Mucosa of rectum (tissue), 2 donors: ENCODE data around the gene TINCR.

Experiments used
- H3K27ac ChIP-seq, 2 donors: one replicate each; pipeline ENCODE4 v1.7.0; 2013; ENCODE audit warnings: inconsistent platforms in 2 of 2, low read depth in 2 of 2, low read length in 2 of 2
- H3K27me3 ChIP-seq, 2 donors: one replicate each; pipeline ENCODE4 v1.7.0; 2013; ENCODE audit warnings: low read length in 2 of 2; ENCODE audit not compliant: control insufficient read depth in 2 of 2, insufficient read depth in 2 of 2
- H3K36me3 ChIP-seq, 2 donors: one replicate each; pipeline ENCODE4 v1.7.0; 2013; ENCODE audit warnings: low read length in 2 of 2; ENCODE audit not compliant: control insufficient read depth in 2 of 2, insufficient read depth in 2 of 2
- H3K4me1 ChIP-seq, 2 donors: one replicate each; pipeline ENCODE4 v1.7.0; 2013; ENCODE audit warnings: low read length in 2 of 2, mild to moderate bottlenecking in 1 of 2; ENCODE audit not compliant: control insufficient read depth in 2 of 2, insufficient read depth in 2 of 2
- H3K4me3 ChIP-seq, 2 donors: one replicate each; pipeline ENCODE4 v1.7.0; 2013; ENCODE audit warnings: low read length in 2 of 2
- H3K9ac ChIP-seq, 2 donors: one replicate each; pipeline ENCODE4 v1.7.0; 2013; ENCODE audit warnings: low read length in 2 of 2, low read depth in 1 of 2, mild to moderate bottlenecking in 1 of 2
- H3K9me3 ChIP-seq, 2 donors: one replicate each; pipeline ENCODE4 v1.7.0; 2013; ENCODE audit warnings: low read length in 2 of 2; ENCODE audit not compliant: control insufficient read depth in 2 of 2
- donor health status: healthy.
- donor health status: Normal muscosa, but diverticular disease.

TINCR gene

GRCh38 chr19:5578097-5578846 lies 10.5 kb upstream of the TINCR start:
- Histone ChIP-seq H3K4me1 (peaks cover 8 to 9% of the 10 kb centered on the region in 2 donors), H3K9me3 (no peaks in the 10 kb centered on the region), H3K9ac (peak overlapping the region; percentile 17 to 73), H3K27me3 (no peaks in the 10 kb centered on the region), H3K4me3 (peak overlapping the region; percentile 24 to 51), H3K36me3 (no peaks in the 10 kb centered on the region), H3K27ac (peak overlapping the region; percentile 66 to 76)

GRCh38 chr19:5575590-5575989 lies 7.8 kb upstream of the TINCR start:
- H3K9ac ChIP-seq = no peak overlapping the region
- no peaks in the 10 kb centered on the region for H3K36me3 ChIP-seq
- no peak overlapping the region for H3K27ac ChIP-seq
- H3K4me3 ChIP-seq = no peak overlapping the region
- H3K9me3 ChIP-seq = no peaks in the 10 kb centered on the region
- H3K4me1 ChIP-seq = peaks cover 10 to 21% of the 10 kb centered on the region in 2 donors
- H3K27me3 ChIP-seq = no peaks in the 10 kb centered on the region

GRCh38 chr19:5572556-5573286 lies 5.0 kb upstream of the TINCR start:
- H3K36me3 ChIP-seq = no peaks in the 10 kb centered on the region
- H3K4me1 ChIP-seq = peaks cover 4 to 19% of the 10 kb centered on the region in 2 donors
- H3K9ac ChIP-seq = peak overlapping the region in 1 of 2 donors; percentile 12
- no peaks in the 10 kb centered on the region for H3K9me3 ChIP-seq
- peaks cover 3 to 4% of the 10 kb centered on the region in 2 donors for H3K27me3 ChIP-seq
- no peak overlapping the region for H3K4me3 ChIP-seq
- H3K27ac ChIP-seq = peak overlapping the region; percentile 37 to 58

GRCh38 chr19:5571777-5572176 lies 4.0 kb upstream of the TINCR start:
- Histone ChIP-seq H3K36me3 (no peaks in the 10 kb centered on the region), H3K4me1 (peaks cover 4 to 16% of the 10 kb centered on the region in 2 donors), H3K27ac (peak overlapping the region in 1 of 2 donors; percentile 58), H3K27me3 (peaks cover 3 to 8% of the 10 kb centered on the region in 2 donors), H3K9me3 (no peaks in the 10 kb centered on the region), H3K9ac (no peak overlapping the region), H3K4me3 (no peak overlapping the region)

- H3K36me3 ChIP-seq = no peaks in the 10 kb centered on the region
- H3K27ac ChIP-seq = no peak overlapping the region
- H3K27me3 ChIP-seq = peaks cover 3 to 24% of the 10 kb centered on the region in 2 donors
- no peak overlapping the region for H3K4me3 ChIP-seq
- H3K9me3 ChIP-seq = no peaks in the 10 kb centered on the region
- peaks cover 4 to 16% of the 10 kb centered on the region in 2 donors for H3K4me1 ChIP-seq
- H3K9ac ChIP-seq = no peak overlapping the region
These were observed 236 bp upstream of the TINCR start for GRCh38 chr19:5567970-5568407.

- H3K36me3 ChIP-seq = no peaks in the 10 kb centered on the region
- peaks cover 5 to 7% of the 10 kb centered on the region in 2 donors for H3K9me3 ChIP-seq
- no peak overlapping the region for H3K27ac ChIP-seq
- no peak overlapping the region for H3K4me3 ChIP-seq
- H3K27me3 ChIP-seq = peaks cover 3 to 28% of the 10 kb centered on the region in 2 donors
- peaks cover 0 to 3% of the 10 kb centered on the region in 2 donors for H3K4me1 ChIP-seq
- no peak overlapping the region for H3K9ac ChIP-seq
These were observed 2.8 kb downstream of the TINCR start for GRCh38 chr19:5564930-5565329.

GRCh38 chr19:5563935-5564612 lies 3.7 kb downstream of the TINCR start:
- H3K27ac ChIP-seq = no peak overlapping the region

GRCh38 chr19:5563008-5563431 lies 4.7 kb downstream of the TINCR start:
- H3K4me1 ChIP-seq = peaks cover 0 to under 1% of the 10 kb centered on the region in 2 donors
- no peak overlapping the region for H3K4me3 ChIP-seq
- no peak overlapping the region for H3K27ac ChIP-seq
- peaks cover 0 to 24% of the 10 kb centered on the region in 2 donors for H3K27me3 ChIP-seq
- H3K36me3 ChIP-seq = no peaks in the 10 kb centered on the region
- no peak overlapping the region for H3K9ac ChIP-seq
- H3K9me3 ChIP-seq = peaks cover 5 to 7% of the 10 kb centered on the region in 2 donors

More at GRCh38 chr19:5563935-5564612, 3.7 kb downstream of the TINCR start:
- Histone ChIP-seq H3K36me3 (no peaks in the 10 kb centered on the region), H3K4me1 (peaks cover 0 to 3% of the 10 kb centered on the region in 2 donors), H3K27me3 (peaks cover 3 to 28% of the 10 kb centered on the region in 2 donors), H3K4me3 (no peak overlapping the region), H3K9me3 (peaks cover 5 to 7% of the 10 kb centered on the region in 2 donors), H3K9ac (no peak overlapping the region)

GRCh38 chr19:5562280-5562679 lies 5.5 kb downstream of the TINCR start:
- Histone ChIP-seq H3K4me1 (no peaks in the 10 kb centered on the region), H3K9ac (no peak overlapping the region), H3K27me3 (peaks cover 0 to 23% of the 10 kb centered on the region in 2 donors), H3K27ac (no peak overlapping the region), H3K9me3 (peaks cover 5 to 7% of the 10 kb centered on the region in 2 donors), H3K4me3 (no peak overlapping the region), H3K36me3 (no peaks in the 10 kb centered on the region)
